Activated CD8-positive, alpha-beta T cell treated with anti-CD3 and anti-CD28 coated beads for 36 hours (primary cell): Measurements from ENCODE around the gene ADIPOQ. TPM values are rescaled to one million over a fixed set of nuclear protein-coding genes. Genes with fewer than 3 reads are reported as not detected.
"Not testable (repeated sequence)": the region's sequence is repeated elsewhere in the genome, so short reads cannot be mapped to it uniquely, and the experiment has no call there.

Experiments used
- ATAC-seq: fragments of 200-7000 bp; cut with Tn5 transposase; one replicate; pipeline ENCODE4 v1.10.0; 2021; ENCODE audit warnings: mild to moderate bottlenecking, moderate library complexity
- CTCF ChIA-PET: fragments of 350-600 bp; sonication (Branson Sonifier 250); formaldehyde crosslinking; loops from one replicate; lab custom pipeline; 2021; ENCODE audit warnings: antibody characterized with exemption; lab: Charles Lee
- POLR2A ChIA-PET: fragments of 350-600 bp; sonication (Branson Sonifier 250); formaldehyde crosslinking; loops from one replicate; lab custom pipeline; 2021; ENCODE audit warnings: antibody characterized with exemption; lab: Charles Lee
- DNase-seq: peaks from one replicate; pipeline ENCODE4 v3.0.0-alpha.2; 2020
- H3K27ac Mint-ChIP-seq: one replicate; pipeline ENCODE4 v1.8.0; 2021; ENCODE audit warnings: mild to moderate bottlenecking, mixed read lengths
- H3K27me3 Mint-ChIP-seq: one replicate; pipeline ENCODE4 v1.8.0; 2021; ENCODE audit warnings: mixed read lengths
- H3K36me3 Mint-ChIP-seq: one replicate; pipeline ENCODE4 v1.8.0; 2021; ENCODE audit warnings: low read depth, mixed read lengths
- H3K4me1 Mint-ChIP-seq: one replicate; pipeline ENCODE4 v1.8.0; 2021; ENCODE audit warnings: low read depth, mixed read lengths
- H3K4me3 Mint-ChIP-seq: one replicate; pipeline ENCODE4 v1.8.0; 2021; ENCODE audit warnings: mild to moderate bottlenecking, moderate library complexity, mixed read lengths
- H3K9me3 Mint-ChIP-seq: one replicate; pipeline ENCODE4 v1.8.0; 2021; ENCODE audit warnings: mixed read lengths
- CTCF ChIP-seq: fragments of 200-600 bp; IDR thresholded peaks from one replicate; pipeline ENCODE4 v1.8.0; 2022; ENCODE audit warnings: antibody characterized with exemption, mild to moderate bottlenecking
- intact Hi-C: fragments of 100-400 bp; cut with micrococcal nuclease; formaldehyde crosslinking; loops from one replicate; pipeline ENCODE4 v1.10.0; 2022
- total RNA-seq, 2 experiments: library from RNA; stranded (reverse); gene quantifications; one replicate each; pipeline ENCODE4 v1.2.3, GENCODE V29; 2021

ADIPOQ gene
- total RNA-seq, 2 experiments from 2014 or later: not detected

DNA sequence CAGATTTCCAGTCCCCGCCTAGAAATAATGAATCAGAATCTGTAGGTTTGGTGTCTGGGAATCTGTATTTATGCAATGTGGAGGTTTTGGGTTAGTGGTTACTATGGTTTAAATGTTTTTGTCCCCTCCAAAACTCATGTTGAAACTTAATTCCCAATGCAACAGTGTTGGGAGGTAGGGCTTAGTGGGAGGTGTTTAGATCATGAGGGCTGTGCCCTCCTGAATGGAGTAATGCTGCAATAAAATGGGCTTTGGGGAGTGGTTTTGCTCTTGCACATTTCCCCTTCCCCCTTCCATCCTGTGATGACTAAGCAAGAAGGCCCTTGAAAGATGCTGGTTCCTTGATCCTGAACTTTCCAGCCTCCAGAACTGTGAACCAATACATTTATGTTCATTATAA lies 27.1 kb upstream of the ADIPOQ start:
- Mint-ChIP-seq H3K4me3 (no peak overlapping the region), H3K9me3 (no peaks in the 10 kb centered on the region), H3K4me1 (peaks cover 6% of the 10 kb centered on the region), H3K36me3 (peaks cover 2% of the 10 kb centered on the region), H3K27ac (no peak overlapping the region), H3K27me3 (peaks cover 1% of the 10 kb centered on the region)
- TF ChIP-seq CTCF: no peak
- POLR2A ChIA-PET: no interaction called here
- intact Hi-C loops: no loop called here
- CTCF ChIA-PET: interaction anchor here (1.2 kb wide), 1 partner anchor 23 kb away, joined by 3 read pairs; no protein-coding TSS in a partner anchor
- no peak for DNase-seq
- no peak for ATAC-seq

DNA sequence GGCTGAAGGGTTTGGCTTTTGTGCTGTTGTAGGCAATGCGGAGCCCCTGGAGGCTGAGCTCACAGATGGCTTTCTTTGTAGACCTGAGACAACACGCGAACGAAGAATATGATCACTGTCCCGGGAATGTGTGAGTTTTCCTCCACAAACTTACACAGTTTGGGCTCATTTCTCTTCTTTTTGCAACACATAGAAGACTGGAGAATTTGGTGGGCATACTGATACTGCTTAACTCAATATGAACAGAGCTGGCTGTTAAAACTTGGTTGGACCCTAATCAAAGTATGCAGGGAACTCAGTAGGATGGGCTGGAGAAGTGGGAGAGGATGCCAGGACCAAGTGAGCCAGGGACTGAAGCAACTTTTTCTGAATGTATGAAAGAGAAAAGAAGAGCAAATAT lies 24.0 kb upstream of the ADIPOQ start:
- Mint-ChIP-seq H3K27ac (no peak overlapping the region), H3K4me3 (no peak overlapping the region), H3K36me3 (peaks cover 2% of the 10 kb centered on the region), H3K9me3 (no peaks in the 10 kb centered on the region), H3K27me3 (no peaks in the 10 kb centered on the region), H3K4me1 (peaks cover 9% of the 10 kb centered on the region)
- intact Hi-C loops: no loop called here
- DNase-seq (no peak), ATAC-seq (no peak)
- no peak for TF ChIP-seq CTCF
- ChIA-PET POLR2A (interaction anchor here (0.6 to 1.6 kb wide), 5 partner anchors 9 to 757 kb away, joined by 3 to 5 read pairs (median 3); partner anchors contain the start of gene EIF4A2), CTCF (interaction anchor here (0.9 to 4.8 kb wide), 3 partner anchors 9 to 203 kb away, joined by 3 to 61 read pairs (median 26); partner anchors contain the start of gene RFC4)

GRCh38 chr3:186818956-186819355 lies 23.6 kb upstream of the ADIPOQ start:
- CTCF ChIA-PET: interaction anchor here (0.9 to 4.8 kb wide), 3 partner anchors 8 to 203 kb away, joined by 3 to 61 read pairs (median 26); partner anchors contain the start of gene RFC4
- POLR2A ChIA-PET: interaction anchor here (0.6 to 1.6 kb wide), 6 partner anchors 8 to 757 kb away, joined by 3 to 5 read pairs (median 3); partner anchors contain the start of gene RFC4
- H3K4me3 Mint-ChIP-seq: no peak overlapping the region
- H3K27me3 Mint-ChIP-seq: no peaks in the 10 kb centered on the region
- no peak for DNase-seq
- peaks cover 2% of the 10 kb centered on the region for H3K36me3 Mint-ChIP-seq
- H3K9me3 Mint-ChIP-seq: no peaks in the 10 kb centered on the region
- TF ChIP-seq CTCF: no peak
- intact Hi-C loops: no loop called here
- ATAC-seq: no peak
- peaks cover 10% of the 10 kb centered on the region for H3K4me1 Mint-ChIP-seq
- no peak overlapping the region for H3K27ac Mint-ChIP-seq

DNA sequence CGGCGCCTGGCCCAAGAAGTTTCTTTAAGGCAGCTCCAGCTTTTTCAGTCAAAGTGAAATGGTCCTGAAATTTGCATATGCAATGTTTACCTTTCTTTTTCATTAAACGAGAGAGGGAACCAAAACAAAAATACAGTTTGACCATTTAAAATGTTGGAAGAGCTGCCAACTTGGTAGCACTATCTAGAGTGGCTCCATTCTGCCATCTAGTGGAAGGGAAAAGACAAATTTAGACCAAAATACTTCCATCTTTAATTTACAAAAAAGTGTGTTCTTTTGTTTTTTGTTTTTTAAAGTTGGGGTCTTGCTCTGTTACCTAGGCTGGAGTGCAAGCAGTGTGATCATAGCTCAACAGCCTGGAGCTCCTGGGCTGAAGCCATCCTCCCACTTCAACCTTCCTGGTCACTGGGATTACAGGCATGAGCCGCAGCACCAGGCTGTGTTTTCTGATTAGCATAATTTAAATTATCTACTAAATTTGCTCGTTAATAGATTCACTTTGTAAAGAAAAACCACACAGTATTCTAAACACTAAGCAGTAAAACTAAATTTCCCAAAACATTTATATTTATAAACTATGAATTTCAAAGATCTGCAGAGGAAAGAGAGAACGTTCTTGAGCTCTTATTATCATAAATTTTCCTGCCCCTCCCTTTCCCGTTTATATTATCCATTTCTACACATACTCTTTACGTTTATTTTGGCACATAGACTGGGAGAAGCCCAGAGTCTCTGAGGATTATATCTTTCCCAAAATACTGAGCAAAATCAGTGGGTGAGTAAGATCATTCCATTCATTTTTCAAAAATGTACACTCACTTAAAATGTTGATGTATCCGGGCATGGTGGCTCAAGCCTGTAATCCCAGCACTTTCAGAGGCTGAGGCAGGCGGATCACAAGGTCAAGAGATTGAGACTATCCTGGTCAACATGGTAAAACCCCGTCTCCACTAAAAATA lies 20.8 kb upstream of the ADIPOQ start:
- Mint-ChIP-seq H3K27ac (no peak overlapping the region), H3K4me1 (peaks cover 23% of the 10 kb centered on the region), H3K9me3 (no peaks in the 10 kb centered on the region), H3K36me3 (peaks cover 16% of the 10 kb centered on the region), H3K4me3 (no peak overlapping the region), H3K27me3 (peaks cover 5% of the 10 kb centered on the region)
- intact Hi-C loops: loop anchor here (5.0 kb wide), 1 partner anchor 204 kb away; no protein-coding TSS in a partner anchor
- ChIA-PET CTCF (interaction anchor here (0.7 to 9.0 kb wide), 41 partner anchors 9 to 895 kb away, joined by 3 to 129 read pairs (median 4); partner anchors contain the start of genes ADIPOQ, AHSG, DNAJB11 and RFC4), POLR2A (interaction anchor here (1.0 to 7.8 kb wide), 5 partner anchors 13 to 150 kb away, joined by 3 to 81 read pairs (median 3); partner anchors contain the start of gene EIF4A2)
- peak; percentile 64 for TF ChIP-seq CTCF
- DNase-seq (no peak), ATAC-seq (no peak)

GRCh38 chr3:186822388-186822759 lies 20.1 kb upstream of the ADIPOQ start:
- H3K27me3 Mint-ChIP-seq, H3K27ac Mint-ChIP-seq, H3K4me3 Mint-ChIP-seq, DNase-seq, ATAC-seq, H3K9me3 Mint-ChIP-seq: not testable (repeated sequence)
- ChIA-PET POLR2A (interaction anchor here (1.0 to 7.8 kb wide), 5 partner anchors 14 to 149 kb away, joined by 3 to 81 read pairs (median 3); partner anchors contain the start of gene EIF4A2), CTCF (interaction anchor here (0.7 to 9.0 kb wide), 24 partner anchors 10 to 342 kb away, joined by 3 to 129 read pairs (median 4); partner anchors contain the start of genes ADIPOQ, AHSG, DNAJB11 and RFC4)
- Mint-ChIP-seq H3K36me3 (peaks cover 16% of the 10 kb centered on the region), H3K4me1 (peaks cover 23% of the 10 kb centered on the region)
- intact Hi-C loops: loop anchor here (5.0 kb wide), 1 partner anchor 205 kb away; no protein-coding TSS in a partner anchor
